Prostate gland (tissue), 2 donors: ENCODE results near the gene PRR32.

ENCODE experiments used
- POLR2A ChIP-seq: fragments of 450-650 bp; IDR thresholded peaks from one replicate; pipeline ENCODE4 v1.6.1; 2016; ENCODE audit warnings: antibody characterized with exemption, mild to moderate bottlenecking
- POLR2AphosphoS5 ChIP-seq: sonication (generic); formaldehyde crosslinking; IDR thresholded peaks from one replicate; pipeline ENCODE4 v1.6.1; 2017; ENCODE audit warnings: antibody characterized with exemption
- TF ChIP-seq, protein P1 (sequence below), 4 experiments: fragments of 200-600 bp in 2 of 4; fragments of 450-650 bp in 2 of 4; sonication (generic) in 2 of 4; IDR thresholded peaks; 1 replicate in 3 of 4; 2 replicates in 1 of 4; pipeline ENCODE4 v1.5.1; 2016 to 2019; ENCODE audit warnings: antibody characterized with exemption in 4 of 4, mild to moderate bottlenecking in 2 of 4, moderate library complexity in 2 of 4

DNA sequence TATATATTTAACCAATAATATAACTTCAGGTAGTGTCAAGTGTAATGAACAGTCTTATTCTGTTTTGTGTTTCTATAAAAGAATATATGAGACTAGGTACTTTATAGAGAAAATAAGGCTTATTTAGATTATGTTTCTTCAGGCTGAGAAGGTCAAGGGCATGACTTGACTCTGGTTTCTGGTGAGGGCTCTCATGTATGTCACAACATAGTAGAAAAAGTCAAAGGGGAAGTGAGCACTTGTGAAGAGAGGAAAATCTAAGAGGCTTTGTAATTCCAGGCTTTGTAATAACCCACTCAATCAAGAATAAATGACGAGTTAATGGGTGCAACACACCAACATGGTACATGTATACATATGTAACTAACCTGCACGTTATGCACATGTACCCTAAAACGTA lies 27.6 kb downstream of the PRR32 start:
- TF ChIP-seq, protein P1, sequence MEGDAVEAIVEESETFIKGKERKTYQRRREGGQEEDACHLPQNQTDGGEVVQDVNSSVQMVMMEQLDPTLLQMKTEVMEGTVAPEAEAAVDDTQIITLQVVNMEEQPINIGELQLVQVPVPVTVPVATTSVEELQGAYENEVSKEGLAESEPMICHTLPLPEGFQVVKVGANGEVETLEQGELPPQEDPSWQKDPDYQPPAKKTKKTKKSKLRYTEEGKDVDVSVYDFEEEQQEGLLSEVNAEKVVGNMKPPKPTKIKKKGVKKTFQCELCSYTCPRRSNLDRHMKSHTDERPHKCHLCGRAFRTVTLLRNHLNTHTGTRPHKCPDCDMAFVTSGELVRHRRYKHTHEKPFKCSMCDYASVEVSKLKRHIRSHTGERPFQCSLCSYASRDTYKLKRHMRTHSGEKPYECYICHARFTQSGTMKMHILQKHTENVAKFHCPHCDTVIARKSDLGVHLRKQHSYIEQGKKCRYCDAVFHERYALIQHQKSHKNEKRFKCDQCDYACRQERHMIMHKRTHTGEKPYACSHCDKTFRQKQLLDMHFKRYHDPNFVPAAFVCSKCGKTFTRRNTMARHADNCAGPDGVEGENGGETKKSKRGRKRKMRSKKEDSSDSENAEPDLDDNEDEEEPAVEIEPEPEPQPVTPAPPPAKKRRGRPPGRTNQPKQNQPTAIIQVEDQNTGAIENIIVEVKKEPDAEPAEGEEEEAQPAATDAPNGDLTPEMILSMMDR (IDR thresholded peaks at IDR 0.05): no peak
- TF ChIP-seq POLR2AphosphoS5 (no peak), POLR2A (no peak)
